Measurements from ENCODE around the gene ZBTB8A.
A peak's percentile ranks its signal among the peaks of the same experiment; 100 is the strongest.
"Not testable (repeated sequence)": the region's sequence is repeated elsewhere in the genome, so short reads cannot be mapped to it uniquely, and the experiment has no call there.

ZBTB8A gene

DNA sequence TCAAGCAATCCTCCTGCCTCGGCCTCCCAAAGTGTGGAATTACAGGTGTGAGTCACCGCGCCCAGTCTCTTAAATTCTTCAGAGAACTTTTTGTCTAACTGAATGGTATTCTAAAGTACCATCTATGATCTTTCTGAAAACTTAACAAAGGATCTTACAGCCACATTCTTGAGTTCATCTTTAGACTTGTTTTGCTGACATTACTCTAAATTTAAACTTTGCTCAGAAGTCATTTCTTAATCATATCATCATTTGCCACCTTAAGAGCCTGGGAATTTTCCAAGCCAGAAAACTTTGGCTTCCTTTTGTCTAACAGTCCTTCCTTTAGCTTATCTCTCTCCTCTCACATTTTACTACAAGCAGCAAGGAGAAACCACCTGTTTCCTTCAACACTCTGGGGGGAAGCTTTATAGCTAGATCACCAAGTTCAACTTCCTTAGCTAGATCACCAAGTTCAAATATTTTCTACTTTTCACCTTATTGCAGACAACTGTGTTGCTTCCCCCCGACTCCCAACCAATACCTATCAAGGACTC is 5.4 kb upstream of the ZBTB8A start:
- no peaks in the 10 kb centered on the region for H3K27me3 ChIP-seq (ENCODE audit: control insufficient read depth in 2 of 2, insufficient read depth in 2 of 2, low read length in 2 of 2)
- H3K27ac ChIP-seq (ENCODE audit: low read depth in 2 of 2, low read length in 2 of 2), result no peak overlapping the region
- H3K4me3 ChIP-seq (ENCODE audit: low read length in 2 of 2), result no peak overlapping the region
- H3K36me3 ChIP-seq (ENCODE audit: control insufficient read depth in 2 of 2, insufficient read depth in 2 of 2, low read length in 2 of 2), result no peaks in the 10 kb centered on the region
- H3K9ac ChIP-seq (ENCODE audit: low read depth in 1 of 2, low read length in 2 of 2), result no peak overlapping the region
- peaks cover 0 to 3% of the 10 kb centered on the region in 2 donors for H3K4me1 ChIP-seq (ENCODE audit: control insufficient read depth in 2 of 2, insufficient read depth in 2 of 2, low read length in 2 of 2)
- H3K9me3 ChIP-seq (ENCODE audit: control insufficient read depth in 2 of 2, low read length in 2 of 2), result no peaks in the 10 kb centered on the region

DNA sequence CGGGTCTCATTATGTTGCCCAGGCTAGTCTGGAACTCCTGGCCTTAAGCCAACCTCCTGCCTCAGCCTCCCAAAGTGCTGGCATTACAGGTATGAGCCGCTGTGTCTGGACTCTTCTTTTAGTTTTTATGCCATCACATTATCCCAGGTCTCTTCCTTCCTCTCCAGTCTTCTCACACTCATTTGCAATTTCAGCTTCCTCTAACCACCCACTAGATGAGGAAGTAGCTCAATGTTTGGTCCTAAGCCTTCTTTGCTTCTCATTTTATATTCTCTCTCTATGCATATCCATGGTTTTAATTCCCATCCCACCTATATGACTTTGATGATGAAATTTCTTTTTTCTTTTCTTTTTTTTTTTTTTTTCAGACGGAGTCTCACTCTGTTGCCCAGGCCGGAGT is 3.1 kb upstream of the ZBTB8A start:
- H3K27me3 ChIP-seq (ENCODE audit: control insufficient read depth in 2 of 2, insufficient read depth in 2 of 2, low read length in 2 of 2), result no peaks in the 10 kb centered on the region
- H3K4me1 ChIP-seq (ENCODE audit: control insufficient read depth in 2 of 2, insufficient read depth in 2 of 2, low read length in 2 of 2), result peaks cover 7 to 11% of the 10 kb centered on the region in 2 donors
- H3K9ac ChIP-seq (ENCODE audit: low read depth in 1 of 2, low read length in 2 of 2), result no peak overlapping the region
- H3K36me3 ChIP-seq (ENCODE audit: control insufficient read depth in 2 of 2, insufficient read depth in 2 of 2, low read length in 2 of 2), result no peaks in the 10 kb centered on the region
- no peaks in the 10 kb centered on the region for H3K9me3 ChIP-seq (ENCODE audit: control insufficient read depth in 2 of 2, low read length in 2 of 2)
- H3K4me3 ChIP-seq (ENCODE audit: low read length in 2 of 2), result no peak overlapping the region
- H3K27ac ChIP-seq (ENCODE audit: low read depth in 2 of 2, low read length in 2 of 2), result no peak overlapping the region

DNA sequence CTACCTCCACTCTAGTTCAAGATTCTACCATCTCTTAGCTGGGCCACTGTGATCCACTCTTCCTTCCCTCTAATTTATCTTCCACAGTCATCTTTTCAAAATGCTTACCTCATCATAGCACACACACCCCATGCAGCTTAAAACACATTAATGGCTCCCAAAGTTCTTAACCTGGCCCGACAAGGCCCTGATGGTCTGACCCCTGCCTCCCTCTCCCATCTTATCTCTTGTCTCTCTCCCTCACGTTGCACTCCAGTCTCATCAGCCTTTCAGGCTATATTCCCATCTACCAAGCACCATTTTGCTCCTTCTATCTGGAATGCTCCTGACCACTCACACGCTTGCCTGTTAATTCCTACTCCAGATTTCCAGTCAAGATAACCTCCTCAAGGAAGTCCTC is 2.5 kb upstream of the ZBTB8A start:
- Histone ChIP-seq H3K4me1 (ENCODE audit: control insufficient read depth in 2 of 2, insufficient read depth in 2 of 2, low read length in 2 of 2) (peaks cover 7 to 11% of the 10 kb centered on the region in 2 donors), H3K4me3 (ENCODE audit: low read length in 2 of 2) (no peak overlapping the region), H3K27me3 (ENCODE audit: control insufficient read depth in 2 of 2, insufficient read depth in 2 of 2, low read length in 2 of 2) (no peaks in the 10 kb centered on the region), H3K27ac (ENCODE audit: low read depth in 2 of 2, low read length in 2 of 2) (no peak overlapping the region), H3K9me3 (ENCODE audit: control insufficient read depth in 2 of 2, low read length in 2 of 2) (no peaks in the 10 kb centered on the region), H3K9ac (ENCODE audit: low read depth in 1 of 2, low read length in 2 of 2) (no peak overlapping the region), H3K36me3 (ENCODE audit: control insufficient read depth in 2 of 2, insufficient read depth in 2 of 2, low read length in 2 of 2) (no peaks in the 10 kb centered on the region)

DNA sequence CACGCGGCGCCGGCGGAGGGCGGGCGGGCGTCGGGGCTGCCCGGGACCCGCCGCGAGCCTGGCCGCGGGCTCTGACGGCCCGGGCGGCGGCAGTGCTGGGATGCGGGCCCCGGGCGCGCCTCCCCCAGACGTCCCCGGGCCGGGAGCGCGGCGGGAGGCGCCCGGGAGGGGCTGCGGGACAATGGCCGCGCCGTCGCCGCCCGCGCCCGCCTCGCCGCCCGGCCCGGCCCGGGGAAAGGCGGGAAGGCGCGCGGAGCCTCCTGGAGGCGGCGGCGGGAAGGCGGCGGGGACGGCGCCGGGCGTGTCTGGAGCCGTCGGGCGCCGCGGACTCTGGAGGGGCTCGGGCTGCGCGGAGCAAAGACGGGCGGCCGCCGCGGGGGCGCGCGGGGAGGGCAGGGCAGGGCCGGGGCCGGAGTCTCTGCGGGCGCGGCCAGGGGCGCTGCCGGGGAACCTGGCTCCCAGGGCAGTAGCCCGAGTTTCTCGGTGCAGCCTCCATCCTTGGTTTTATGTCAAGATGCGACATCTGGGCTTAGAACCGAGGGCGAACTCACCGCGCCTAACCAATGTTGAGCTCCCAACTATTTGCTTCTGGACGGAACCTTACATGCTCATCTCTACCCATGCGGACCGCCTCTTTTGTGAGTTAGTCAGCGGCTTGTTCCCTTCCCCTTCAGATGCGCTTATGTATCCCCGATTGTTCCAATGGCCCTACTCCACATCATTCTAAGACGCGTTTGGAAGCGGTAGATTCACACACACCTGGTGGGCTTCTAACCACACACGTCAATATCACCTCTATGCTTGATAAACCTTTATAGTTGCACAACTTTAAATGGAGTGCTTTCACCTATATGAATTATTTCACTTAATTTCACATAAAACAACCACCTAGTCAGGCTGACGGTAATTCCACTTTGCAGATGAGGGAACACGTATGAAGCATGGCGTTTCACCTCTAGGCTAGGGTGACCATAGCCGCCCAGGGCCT is 651 bp downstream of the ZBTB8A start:
- peak overlapping the region; percentile 79 to 87 for H3K27ac ChIP-seq (ENCODE audit: low read depth in 2 of 2, low read length in 2 of 2)
- peak overlapping the region; percentile 68 to 82 for H3K9ac ChIP-seq (ENCODE audit: low read depth in 1 of 2, low read length in 2 of 2)
- H3K4me1 ChIP-seq (ENCODE audit: control insufficient read depth in 2 of 2, insufficient read depth in 2 of 2, low read length in 2 of 2), result peaks cover 7 to 11% of the 10 kb centered on the region in 2 donors
- no peaks in the 10 kb centered on the region for H3K9me3 ChIP-seq (ENCODE audit: control insufficient read depth in 2 of 2, low read length in 2 of 2)
- no peaks in the 10 kb centered on the region for H3K27me3 ChIP-seq (ENCODE audit: control insufficient read depth in 2 of 2, insufficient read depth in 2 of 2, low read length in 2 of 2)
- H3K36me3 ChIP-seq (ENCODE audit: control insufficient read depth in 2 of 2, insufficient read depth in 2 of 2, low read length in 2 of 2), result no peaks in the 10 kb centered on the region
- peak overlapping the region; percentile 72 to 85 for H3K4me3 ChIP-seq (ENCODE audit: low read length in 2 of 2)

DNA sequence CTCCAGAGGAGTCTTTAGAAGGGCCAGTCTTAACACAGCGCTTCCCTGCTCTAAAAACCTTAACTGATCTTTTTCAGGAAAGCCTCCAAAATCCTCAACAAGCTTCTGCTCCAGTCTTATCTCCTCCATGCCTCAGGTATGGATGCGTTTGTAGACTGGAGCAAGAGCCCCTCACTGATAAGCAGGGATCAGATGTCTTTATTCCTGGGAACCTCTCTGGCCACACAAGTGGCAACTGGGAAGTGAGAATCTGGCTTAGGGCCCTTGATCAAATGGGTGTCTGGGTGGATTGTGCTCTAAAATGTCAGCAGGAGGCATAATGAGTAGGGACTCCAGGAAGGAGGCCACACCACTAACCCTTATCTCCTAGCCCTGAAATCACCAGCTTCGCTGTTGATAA is 1.4 kb downstream of the ZBTB8A start:
- H3K4me1 ChIP-seq (ENCODE audit: control insufficient read depth in 2 of 2, insufficient read depth in 2 of 2, low read length in 2 of 2), result peaks cover 7 to 11% of the 10 kb centered on the region in 2 donors
- H3K9ac ChIP-seq (ENCODE audit: low read depth in 1 of 2, low read length in 2 of 2), result no peak overlapping the region
- H3K36me3 ChIP-seq (ENCODE audit: control insufficient read depth in 2 of 2, insufficient read depth in 2 of 2, low read length in 2 of 2), result no peaks in the 10 kb centered on the region
- H3K27ac ChIP-seq (ENCODE audit: low read depth in 2 of 2, low read length in 2 of 2), result no peak overlapping the region
- peak overlapping the region; percentile 72 to 83 for H3K4me3 ChIP-seq (ENCODE audit: low read length in 2 of 2)
- no peaks in the 10 kb centered on the region for H3K9me3 ChIP-seq (ENCODE audit: control insufficient read depth in 2 of 2, low read length in 2 of 2)
- H3K27me3 ChIP-seq (ENCODE audit: control insufficient read depth in 2 of 2, insufficient read depth in 2 of 2, low read length in 2 of 2), result no peaks in the 10 kb centered on the region

DNA sequence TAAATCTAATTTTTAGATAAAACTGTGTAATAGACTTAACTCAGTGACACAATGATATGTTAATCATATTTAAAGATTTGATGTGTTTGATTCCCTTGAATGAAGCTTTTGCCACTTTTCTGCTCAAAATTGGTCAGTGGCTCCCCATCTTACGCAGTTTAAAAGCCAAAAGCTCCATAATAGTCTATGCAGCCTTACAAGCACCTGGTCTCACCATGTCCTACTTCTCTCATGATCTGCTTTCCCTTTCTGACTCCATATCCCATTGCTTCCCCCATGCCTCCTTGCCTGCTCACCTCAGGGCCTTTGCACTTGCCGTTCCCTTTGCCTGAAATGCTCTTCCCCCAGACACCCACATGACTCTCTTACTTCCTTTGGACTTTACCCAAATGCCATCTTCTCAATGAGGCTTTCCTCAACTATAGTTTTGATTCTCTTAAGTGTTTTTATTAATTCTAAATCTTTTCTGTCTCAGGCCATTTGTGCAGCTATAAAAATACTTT is 1.9 kb downstream of the ZBTB8A start:
- peaks cover 7 to 11% of the 10 kb centered on the region in 2 donors for H3K4me1 ChIP-seq (ENCODE audit: control insufficient read depth in 2 of 2, insufficient read depth in 2 of 2, low read length in 2 of 2)
- no peaks in the 10 kb centered on the region for H3K36me3 ChIP-seq (ENCODE audit: control insufficient read depth in 2 of 2, insufficient read depth in 2 of 2, low read length in 2 of 2)
- no peaks in the 10 kb centered on the region for H3K27me3 ChIP-seq (ENCODE audit: control insufficient read depth in 2 of 2, insufficient read depth in 2 of 2, low read length in 2 of 2)
- H3K4me3 ChIP-seq (ENCODE audit: low read length in 2 of 2), result no peak overlapping the region
- no peak overlapping the region for H3K27ac ChIP-seq (ENCODE audit: low read depth in 2 of 2, low read length in 2 of 2)
- no peaks in the 10 kb centered on the region for H3K9me3 ChIP-seq (ENCODE audit: control insufficient read depth in 2 of 2, low read length in 2 of 2)
- no peak overlapping the region for H3K9ac ChIP-seq (ENCODE audit: low read depth in 1 of 2, low read length in 2 of 2)

DNA sequence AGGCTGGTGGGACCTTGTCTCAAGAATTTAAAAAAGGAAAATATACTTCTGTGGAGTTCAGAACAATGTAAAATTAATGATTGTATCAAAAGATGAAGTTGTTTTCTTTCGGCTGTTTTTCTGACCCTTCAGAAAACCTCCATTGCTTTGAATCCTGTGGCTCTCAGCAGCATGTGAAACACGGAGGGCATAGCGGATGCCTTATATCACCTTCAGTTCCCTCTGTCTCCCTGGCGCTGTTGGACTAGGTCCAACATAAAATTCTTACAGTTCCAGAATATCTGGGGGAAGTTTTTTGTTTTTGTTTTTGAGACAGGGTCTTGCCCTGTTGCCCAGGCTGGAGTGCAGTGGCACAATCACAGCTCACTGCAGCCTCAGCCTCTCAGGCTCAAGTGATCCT is 7.4 kb downstream of the ZBTB8A start:
- no peaks in the 10 kb centered on the region for H3K36me3 ChIP-seq (ENCODE audit: control insufficient read depth in 2 of 2, insufficient read depth in 2 of 2, low read length in 2 of 2)
- H3K9me3 ChIP-seq (ENCODE audit: control insufficient read depth in 2 of 2, low read length in 2 of 2), result no peaks in the 10 kb centered on the region
- H3K4me3 ChIP-seq (ENCODE audit: low read length in 2 of 2), result no peak overlapping the region
- no peaks in the 10 kb centered on the region for H3K4me1 ChIP-seq (ENCODE audit: control insufficient read depth in 2 of 2, insufficient read depth in 2 of 2, low read length in 2 of 2)
- H3K9ac ChIP-seq (ENCODE audit: low read depth in 1 of 2, low read length in 2 of 2), result no peak overlapping the region
- H3K27ac ChIP-seq (ENCODE audit: low read depth in 2 of 2, low read length in 2 of 2), result no peak overlapping the region
- H3K27me3 ChIP-seq (ENCODE audit: control insufficient read depth in 2 of 2, insufficient read depth in 2 of 2, low read length in 2 of 2), result no peaks in the 10 kb centered on the region

DNA sequence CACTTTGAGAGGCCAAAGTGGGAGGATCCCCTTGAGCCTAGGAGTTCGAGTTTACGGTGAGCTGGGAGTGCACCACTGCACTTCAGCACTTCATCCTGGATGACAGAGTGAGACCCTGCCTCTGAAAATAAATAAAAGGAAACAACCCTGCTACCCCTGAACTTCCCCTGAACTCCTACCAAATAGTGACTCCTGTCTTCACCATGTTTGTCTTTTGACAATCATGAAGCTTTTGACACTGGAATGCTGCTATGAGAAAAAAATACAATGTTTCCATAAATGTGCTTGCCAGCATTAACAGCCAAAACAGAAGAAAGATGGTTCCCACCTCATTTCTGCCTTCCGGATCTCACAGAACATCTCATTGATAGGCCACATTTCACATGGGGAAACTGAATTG is 10.4 kb downstream of the ZBTB8A start:
- H3K27ac ChIP-seq (ENCODE audit: low read depth in 2 of 2, low read length in 2 of 2), result no peak overlapping the region
- no peak overlapping the region for H3K9ac ChIP-seq (ENCODE audit: low read depth in 1 of 2, low read length in 2 of 2)
- no peaks in the 10 kb centered on the region for H3K27me3 ChIP-seq (ENCODE audit: control insufficient read depth in 2 of 2, insufficient read depth in 2 of 2, low read length in 2 of 2)
- no peaks in the 10 kb centered on the region for H3K4me1 ChIP-seq (ENCODE audit: control insufficient read depth in 2 of 2, insufficient read depth in 2 of 2, low read length in 2 of 2)
- no peaks in the 10 kb centered on the region for H3K36me3 ChIP-seq (ENCODE audit: control insufficient read depth in 2 of 2, insufficient read depth in 2 of 2, low read length in 2 of 2)
- H3K9me3 ChIP-seq (ENCODE audit: control insufficient read depth in 2 of 2, low read length in 2 of 2), result no peaks in the 10 kb centered on the region
- H3K4me3 ChIP-seq (ENCODE audit: low read length in 2 of 2), result no peak overlapping the region

DNA sequence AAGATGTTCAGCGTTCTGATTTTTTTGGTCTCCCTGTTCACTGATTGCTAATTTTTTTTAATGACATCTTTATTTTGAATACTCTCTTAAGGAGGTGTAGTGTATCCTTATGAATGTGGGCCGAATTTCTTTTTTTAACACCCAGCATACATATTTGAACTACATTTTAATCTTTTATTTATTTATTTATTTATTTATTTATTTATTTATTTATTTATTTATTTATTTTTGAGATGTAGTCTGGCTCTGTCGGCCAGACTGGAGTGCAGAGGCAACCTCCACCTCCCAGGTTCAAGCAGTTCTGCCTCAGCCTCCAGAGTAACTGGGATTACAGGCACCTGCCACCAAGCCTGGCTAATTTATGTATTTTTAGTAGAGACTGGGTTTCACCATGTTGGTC is 15.1 kb downstream of the ZBTB8A start:
- peaks cover 0 to 3% of the 10 kb centered on the region in 2 donors for H3K36me3 ChIP-seq (ENCODE audit: control insufficient read depth in 2 of 2, insufficient read depth in 2 of 2, low read length in 2 of 2)
- no peaks in the 10 kb centered on the region for H3K27me3 ChIP-seq (ENCODE audit: control insufficient read depth in 2 of 2, insufficient read depth in 2 of 2, low read length in 2 of 2)
- H3K4me1 ChIP-seq (ENCODE audit: control insufficient read depth in 2 of 2, insufficient read depth in 2 of 2, low read length in 2 of 2), result no peaks in the 10 kb centered on the region
- H3K9me3 ChIP-seq (ENCODE audit: control insufficient read depth in 2 of 2, low read length in 2 of 2), result no peaks in the 10 kb centered on the region
- H3K27ac ChIP-seq (ENCODE audit: low read depth in 2 of 2, low read length in 2 of 2), result no peak overlapping the region
- no peak overlapping the region for H3K9ac ChIP-seq (ENCODE audit: low read depth in 1 of 2, low read length in 2 of 2)
- H3K4me3 ChIP-seq (ENCODE audit: low read length in 2 of 2), result no peak overlapping the region

DNA sequence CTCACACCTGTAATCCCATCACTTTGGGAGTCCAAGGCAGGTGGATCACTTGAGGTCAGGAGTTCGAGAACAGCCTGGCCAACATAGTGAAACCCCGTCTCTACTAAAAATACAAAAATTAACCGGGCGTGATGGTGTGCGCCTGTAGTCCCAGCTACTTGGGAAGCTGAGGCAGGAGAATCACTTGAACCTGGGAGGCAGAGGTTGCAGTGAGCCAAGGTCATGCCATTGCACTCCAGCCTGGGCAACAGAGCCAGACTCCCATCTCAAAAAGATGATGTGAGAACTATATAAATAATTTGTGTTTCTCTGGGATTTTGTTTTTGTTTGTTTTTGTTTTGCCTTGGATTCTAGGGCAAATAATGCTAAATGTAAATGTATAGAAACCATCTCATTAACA is 17.8 kb downstream of the ZBTB8A start:
- not testable (repeated sequence) for H3K9ac ChIP-seq (ENCODE audit: low read depth in 1 of 2, low read length in 2 of 2); H3K27ac ChIP-seq (ENCODE audit: low read depth in 2 of 2, low read length in 2 of 2); H3K27me3 ChIP-seq (ENCODE audit: control insufficient read depth in 2 of 2, insufficient read depth in 2 of 2, low read length in 2 of 2); H3K36me3 ChIP-seq (ENCODE audit: control insufficient read depth in 2 of 2, insufficient read depth in 2 of 2, low read length in 2 of 2); H3K9me3 ChIP-seq (ENCODE audit: control insufficient read depth in 2 of 2, low read length in 2 of 2); H3K4me1 ChIP-seq (ENCODE audit: control insufficient read depth in 2 of 2, insufficient read depth in 2 of 2, low read length in 2 of 2); H3K4me3 ChIP-seq (ENCODE audit: low read length in 2 of 2)
